8988T (cell line): ENCODE data around the gene ARHGEF7.
A peak's percentile ranks its signal among the peaks of the same experiment; 100 is the strongest.

Experiments used
- DNase-seq: peaks from one replicate; pipeline ENCODE4 v3.0.0; 2011

ARHGEF7 gene

DNA sequence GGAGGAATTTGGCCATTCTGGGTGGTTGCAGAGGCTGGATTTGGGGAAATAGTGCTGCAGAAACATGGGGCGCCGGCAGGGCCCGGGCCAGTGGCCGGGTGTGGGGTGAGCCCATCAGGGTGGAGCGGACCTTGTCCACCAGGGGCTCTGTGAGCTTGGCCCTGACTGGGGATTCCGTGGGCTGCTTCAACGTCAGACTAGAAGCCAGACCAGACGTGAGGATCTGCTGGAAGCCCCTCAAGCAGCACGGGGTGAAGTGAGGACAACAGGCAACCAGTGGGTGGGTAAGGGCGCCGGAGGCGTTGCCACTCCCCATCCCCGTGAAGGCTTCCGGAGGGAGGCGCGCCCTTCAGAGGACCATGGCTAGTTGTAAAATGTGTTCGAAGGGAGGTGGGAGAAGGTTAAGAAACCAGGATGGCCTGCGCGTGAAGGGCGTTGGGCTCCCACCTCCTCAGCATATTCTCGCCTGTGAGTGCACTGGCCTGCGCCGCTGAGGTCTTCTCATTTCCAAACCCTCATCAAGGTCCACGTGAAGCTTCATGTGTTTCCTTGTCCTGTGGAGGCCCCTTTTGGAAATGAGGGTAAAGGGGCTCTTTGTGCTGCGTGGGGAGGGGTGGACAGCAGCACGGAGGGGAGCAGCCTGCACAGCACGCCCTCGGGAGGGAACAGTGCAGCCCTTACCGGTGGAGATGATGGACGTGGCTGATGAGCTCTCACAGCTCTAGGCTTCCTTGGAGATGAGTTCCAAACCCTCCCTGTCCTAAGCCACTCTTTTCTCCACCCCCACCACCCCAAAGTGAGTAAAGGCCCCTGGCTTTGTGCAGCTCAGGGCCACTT, 213.7 kb downstream of the ARHGEF7 start:
- no peak for DNase-seq

DNA sequence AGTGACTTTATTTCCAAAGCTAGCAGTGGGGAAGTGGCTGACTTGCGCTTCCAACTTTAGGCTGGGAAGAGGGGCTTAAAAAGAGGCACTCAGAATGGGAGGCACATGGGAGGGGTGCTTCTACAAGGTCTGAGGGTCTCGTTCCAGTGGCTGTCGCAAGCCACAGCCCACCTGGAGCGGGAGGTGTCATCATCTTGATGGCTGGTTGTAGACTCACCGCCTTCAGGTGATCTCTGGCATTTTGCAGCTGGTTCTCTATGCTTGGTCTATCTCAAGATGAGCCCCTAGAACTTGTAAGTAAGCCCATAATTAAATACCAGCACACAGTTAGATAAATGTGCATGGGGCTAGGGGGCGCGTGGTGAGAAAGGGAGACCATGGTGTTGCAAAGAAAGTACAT, 214.5 kb downstream of the ARHGEF7 start:
- DNase-seq, result no peak

DNA sequence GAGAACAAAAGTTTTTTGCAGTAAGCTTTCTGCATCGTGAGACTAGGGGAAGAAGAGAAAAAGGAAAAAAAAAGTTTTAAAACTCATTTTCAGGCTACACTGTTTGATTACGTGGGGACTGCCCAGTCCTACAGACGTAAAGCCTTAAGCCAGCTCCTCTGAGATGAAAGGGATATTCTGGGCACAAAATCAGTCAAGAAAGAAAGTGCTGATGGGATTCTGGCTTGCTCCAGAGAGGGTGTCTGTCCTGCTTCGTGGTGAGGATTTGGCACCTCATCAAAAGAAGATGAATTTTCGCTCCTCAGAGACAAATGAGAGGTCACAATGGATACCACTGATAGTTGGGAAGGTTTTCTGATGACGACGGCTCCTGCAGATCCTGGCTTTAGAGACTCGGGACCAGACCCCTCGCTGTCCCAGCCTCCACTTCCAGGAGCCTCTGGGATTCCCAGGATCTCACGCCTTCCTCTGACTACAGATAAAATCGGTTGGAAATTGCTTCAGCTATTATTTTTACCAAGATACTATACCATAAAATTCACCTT, 215.0 kb downstream of the ARHGEF7 start:
- DNase-seq, result no peak

DNA sequence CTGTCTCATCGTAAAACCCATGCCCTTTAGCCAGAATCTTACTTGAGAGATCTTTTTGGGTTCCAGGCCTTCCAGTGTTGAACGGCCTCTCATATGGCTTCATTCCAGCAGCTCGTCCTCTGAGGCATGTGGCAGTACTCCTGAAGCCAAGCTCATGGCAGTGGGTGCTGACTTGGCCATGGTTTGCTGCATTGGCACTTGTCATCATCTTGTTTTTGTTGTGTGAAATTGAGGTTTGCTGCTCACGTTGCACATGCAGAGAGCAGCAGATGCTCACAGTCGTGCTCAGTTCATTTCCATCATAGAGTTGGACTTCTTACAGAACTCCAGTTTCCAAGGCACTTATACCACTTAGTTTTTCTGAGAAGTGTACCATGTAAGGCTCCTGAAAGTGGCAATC, 220.2 kb downstream of the ARHGEF7 start:
- no peak for DNase-seq

DNA sequence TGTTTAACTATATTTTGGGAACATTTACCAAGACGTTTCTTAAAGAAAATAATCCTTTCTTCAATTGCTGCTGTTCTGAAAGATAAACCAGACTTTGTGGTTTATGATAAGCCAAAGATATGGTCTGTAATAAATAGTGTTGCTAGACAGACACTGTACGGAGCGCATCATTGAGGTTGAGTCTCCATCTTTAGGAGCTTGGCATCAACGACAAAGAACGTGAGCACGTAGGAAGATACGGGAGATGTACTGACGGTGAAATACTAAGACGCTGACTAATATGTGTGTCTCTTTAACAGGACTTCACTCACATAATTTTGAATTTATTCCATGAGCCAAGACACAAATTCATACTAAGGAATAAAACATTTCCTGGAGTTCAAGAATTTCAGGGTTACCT, 221.6 kb downstream of the ARHGEF7 start:
- no peak for DNase-seq

DNA sequence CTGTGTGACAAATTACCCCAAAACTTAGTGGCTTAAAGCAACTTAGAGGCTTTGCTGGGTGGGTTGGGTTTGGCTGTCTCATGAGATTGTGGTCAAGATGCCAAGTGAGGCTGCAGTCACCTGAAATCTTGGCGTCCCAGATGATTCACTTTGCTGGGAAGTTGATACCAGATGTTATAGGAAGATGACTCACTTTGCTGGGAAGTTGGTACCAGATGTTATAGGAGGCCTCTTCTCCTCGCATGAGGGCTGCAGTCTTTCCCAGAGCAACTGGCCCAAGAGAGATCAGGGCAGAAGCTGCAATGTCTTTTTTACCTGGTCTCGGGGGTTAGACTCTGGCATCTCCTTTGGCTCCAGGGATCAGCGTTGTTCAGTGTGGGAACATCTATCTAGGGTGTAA, 222.1 kb downstream of the ARHGEF7 start:
- peak; percentile 49 for DNase-seq

DNA sequence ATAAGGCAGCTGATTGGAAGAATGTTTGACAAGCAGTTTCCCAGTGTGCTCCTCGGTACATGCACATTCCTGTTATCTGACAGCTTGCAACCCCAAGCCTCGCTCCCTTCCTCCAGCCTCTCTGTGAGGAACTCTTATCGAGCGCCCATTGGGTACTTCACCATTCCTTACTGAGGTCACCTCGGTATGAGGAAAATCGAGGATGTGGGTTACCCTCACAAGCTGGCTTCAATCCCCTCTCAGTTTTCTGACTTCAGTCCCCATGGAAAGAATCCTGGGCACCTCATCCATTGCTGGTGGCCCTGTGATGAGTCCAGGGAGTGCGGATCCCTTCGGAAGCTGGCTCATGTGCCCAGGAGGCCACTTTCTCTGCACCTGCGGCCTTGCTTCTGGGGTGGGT, 222.6 kb downstream of the ARHGEF7 start:
- no peak for DNase-seq

DNA sequence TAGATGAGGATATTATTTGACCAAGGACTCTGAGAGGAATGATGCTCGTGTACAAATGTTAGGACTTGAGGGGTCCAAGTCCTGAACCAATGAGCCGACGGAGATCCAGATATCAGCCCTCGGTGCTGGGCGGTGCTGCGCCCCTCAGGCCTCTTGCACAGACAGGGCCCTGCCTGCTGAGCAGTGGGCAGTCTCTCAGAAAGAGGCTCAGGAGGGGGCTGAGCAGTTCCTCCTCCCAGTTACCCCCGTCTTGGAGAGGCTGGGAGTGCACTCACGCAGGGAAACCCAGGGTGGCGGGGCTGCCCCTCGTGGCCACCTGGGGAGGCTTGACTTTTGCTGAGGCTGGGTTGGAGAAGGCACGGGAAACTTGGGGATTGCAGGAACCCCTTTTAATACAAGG, 223.7 kb downstream of the ARHGEF7 start:
- no peak for DNase-seq

DNA sequence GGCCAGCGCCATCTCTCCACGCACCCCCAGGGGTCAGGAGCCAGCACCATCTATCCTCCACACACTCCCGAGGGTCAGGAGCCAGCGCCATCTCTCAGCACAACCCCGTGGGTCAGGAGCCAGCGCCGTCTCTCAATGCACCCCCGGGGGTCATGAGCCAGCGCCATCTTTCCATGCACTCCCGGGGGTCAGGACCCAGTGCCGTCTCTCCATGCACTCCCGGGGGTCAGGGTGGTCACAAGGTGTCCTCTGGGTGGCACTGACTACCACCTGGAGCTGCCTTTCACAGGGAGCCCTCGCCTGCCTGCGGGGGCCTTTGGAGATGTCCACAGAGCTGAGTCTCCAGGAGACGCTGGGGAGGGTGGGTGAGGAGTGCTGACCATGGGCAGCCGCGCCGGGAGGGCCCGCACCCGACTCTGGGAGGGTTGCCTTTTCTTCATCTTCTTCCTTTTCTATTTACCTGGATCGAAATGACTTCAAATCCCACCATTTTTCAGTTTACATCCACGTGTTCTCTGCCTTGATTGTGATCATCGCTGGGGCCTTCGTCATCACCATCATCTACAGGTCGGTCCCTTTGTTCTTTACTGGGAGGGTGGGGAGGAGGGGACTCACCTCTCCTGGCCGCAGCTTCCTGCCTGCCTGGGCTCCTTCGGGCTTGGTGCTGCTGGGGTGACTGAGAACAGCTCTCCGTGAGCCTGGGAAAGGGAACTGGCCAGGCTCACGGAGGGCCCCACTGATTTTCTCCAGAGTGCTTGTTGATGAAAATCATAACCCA, 224.4 kb downstream of the ARHGEF7 start:
- no peak for DNase-seq

DNA sequence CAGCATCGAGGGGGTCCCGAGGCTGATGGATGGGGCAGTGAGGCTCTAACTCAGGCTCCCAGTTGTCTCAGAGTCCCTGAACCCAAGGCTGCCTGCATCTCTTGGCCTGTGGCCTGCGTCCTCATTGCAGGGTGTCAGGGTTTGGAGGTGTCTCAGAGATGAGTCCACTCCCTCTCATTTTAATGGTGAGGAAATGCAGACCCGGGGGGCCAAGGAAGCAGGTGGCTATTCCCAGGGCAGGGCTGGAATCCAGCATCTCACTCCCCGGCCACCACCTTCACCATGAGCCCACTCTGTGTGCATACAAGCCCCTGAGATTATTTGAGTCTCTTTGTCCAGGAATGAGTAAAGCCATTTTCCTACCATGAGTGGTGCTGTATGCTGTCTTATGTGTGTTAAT, 226.8 kb downstream of the ARHGEF7 start:
- DNase-seq, result no peak

DNA sequence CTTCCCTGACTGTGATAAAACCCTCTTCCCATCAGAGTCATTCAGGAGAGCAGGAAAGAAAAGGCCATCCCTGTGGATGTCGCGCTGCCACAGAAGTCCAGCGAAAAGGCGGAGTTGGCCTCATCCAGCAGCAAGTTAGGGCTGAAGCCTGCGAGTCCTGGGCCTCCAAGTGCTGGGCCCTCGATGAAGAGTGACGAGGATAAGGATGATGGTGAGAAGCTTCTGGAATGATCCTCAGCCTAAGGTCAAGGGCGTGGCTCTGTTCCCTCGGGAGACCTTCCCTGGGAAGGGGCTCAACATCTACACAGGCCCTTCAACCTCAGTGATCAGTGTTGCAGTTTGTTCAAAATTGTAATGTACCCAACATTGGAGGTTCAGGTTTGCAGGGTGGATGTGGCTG, 227.6 kb downstream of the ARHGEF7 start:
- no peak for DNase-seq

DNA sequence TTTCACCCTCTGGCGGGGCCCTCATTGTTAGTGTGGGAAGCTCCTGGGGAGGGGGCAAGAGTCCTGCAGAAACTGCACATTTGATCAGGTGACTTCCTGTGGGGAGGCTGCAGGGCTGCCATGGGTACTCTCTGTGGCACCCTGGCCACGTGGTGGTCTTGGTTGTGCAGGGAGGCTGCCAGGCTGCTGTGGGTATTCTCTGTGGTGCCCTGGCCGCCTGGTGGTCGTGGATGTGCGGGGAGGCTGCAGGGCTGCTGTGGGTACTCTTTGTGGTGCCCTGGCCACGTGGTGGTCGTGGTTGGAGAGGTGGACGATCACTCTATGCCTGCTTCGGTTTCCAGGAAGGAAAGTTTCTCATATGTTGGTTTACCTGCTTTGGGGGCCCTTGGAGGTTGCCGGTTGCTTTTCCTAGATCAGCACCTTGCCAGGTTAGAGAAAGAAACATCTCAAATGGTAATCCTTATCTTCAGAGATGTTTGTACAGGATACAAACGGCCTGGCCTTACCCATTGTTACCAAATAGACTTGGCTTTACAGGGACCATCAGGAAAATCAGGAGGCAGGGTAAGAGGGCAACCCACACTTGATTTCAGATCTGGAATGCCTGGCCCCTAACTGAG, 228.2 kb downstream of the ARHGEF7 start:
- no peak for DNase-seq

DNA sequence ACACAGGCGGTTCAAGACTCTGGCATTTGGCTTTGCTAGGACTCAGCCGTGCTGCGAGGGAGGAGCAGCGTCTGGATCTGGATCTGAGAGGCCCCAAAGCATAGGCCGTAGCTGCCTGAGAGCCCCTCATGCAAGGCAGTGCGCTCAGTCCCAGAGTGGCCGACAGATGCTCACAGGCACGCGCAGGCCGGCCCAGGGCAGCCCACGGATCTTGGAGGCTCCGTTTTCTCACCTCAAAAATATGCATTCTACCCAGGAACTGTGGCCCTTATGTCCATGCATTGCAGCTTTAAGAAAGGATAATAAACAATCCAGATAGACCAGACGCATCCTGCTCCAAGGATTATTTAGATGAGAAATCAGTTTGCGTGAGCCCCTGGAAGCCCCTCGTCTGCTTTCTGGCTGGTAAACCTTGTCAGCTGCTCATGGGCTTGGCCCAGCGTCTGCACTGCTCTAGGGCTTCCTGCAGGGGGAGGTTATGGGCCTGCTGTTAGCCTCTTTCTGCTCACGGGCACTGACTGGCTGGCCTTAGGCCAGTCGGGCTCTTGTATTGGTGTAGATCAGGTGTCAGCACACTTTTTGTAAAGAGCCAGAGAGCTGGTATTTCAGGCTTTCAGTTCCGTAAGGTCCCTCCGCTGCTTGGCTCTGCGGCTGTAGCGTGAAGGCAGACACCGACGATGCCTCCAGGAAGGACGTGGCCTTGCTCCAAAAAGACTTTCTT, 229.5 kb downstream of the ARHGEF7 start:
- no peak for DNase-seq

DNA sequence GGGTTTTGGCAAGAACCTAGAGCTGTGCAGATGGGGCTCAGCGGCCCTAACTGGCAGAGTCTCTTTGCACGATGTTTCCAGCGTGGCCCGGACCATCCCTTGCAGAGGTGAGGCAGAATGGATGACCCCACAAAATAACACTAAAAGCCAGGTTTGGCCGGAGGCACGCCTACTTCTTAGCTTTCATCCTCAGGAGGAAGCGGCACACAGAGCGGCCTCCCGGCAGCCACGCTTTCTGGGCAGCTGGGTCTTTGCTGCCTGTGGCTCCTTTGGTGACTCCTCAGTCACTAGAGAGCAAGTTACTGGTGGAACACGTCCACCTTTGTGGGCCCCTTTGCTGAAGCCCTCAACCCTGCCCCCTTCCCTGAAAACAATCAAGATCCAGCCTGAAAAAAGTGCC, 230.6 kb downstream of the ARHGEF7 start:
- DNase-seq, result no peak

DNA sequence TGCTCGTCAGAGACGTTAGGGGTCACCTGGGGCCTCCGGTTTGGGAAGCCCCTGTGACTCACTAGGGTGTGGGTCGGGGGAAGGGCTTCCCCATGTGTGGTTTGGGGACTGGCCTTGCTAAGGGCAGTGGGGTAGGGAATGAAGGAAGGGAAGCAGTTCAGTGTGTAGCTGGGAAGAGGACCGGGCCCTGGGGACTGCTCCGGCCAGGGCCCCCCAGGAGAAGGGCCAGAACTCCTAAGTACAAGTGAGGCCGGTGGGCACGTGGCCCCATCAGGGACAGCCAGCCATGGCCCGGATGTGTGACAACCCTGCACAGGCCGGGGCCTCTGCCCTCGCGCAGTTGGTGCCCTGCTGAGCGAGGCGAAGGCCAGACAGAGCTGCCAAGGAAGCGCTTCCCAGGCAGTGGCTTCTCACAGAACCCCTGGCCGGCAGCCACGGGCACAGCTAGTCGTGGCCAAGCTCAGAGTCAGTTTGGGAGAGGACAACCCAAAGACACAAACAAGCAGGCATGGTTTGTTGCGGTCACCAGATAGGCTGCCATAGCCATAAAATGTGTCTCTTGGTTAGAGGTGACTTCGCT, 231.1 kb downstream of the ARHGEF7 start:
- no peak for DNase-seq

DNA sequence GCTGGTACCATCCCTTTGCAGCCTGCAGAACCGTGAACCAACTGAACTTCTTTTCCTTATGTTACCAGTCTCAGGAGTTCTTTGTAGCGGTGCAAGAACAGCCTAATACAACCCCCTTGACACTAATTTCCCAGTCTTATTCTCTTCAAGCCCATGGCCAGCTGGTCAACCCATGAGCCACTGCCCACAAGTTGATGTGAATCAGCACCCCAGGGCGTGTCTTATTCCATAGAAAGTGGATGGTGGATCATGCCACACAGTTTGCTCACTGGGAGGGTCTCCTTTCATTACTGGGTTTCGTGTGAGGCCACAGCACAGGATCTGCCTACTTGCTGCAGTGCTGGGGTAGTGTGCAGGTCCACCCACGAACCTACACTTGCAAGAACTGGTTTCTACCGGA, 232.3 kb downstream of the ARHGEF7 start:
- no peak for DNase-seq

DNA sequence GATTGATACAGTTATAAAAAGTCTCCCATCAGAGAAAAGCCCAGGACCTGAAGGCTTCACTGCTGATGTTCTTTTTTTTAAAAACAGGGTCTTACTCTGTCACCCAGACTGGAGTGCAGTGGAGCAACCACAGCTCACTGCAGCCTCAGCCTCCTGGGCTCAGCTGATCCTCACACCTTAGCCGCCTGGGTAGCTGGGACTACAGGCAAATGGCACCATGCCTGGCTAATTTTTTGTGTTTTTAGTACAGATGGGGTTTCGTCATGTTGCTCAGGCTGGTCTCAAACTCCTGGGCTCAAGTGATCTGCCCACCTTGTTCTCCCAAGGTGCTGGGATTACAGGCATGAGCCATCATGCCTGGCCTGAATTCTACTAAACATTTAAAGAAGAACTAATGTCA, 238.4 kb downstream of the ARHGEF7 start:
- DNase-seq, result no peak

DNA sequence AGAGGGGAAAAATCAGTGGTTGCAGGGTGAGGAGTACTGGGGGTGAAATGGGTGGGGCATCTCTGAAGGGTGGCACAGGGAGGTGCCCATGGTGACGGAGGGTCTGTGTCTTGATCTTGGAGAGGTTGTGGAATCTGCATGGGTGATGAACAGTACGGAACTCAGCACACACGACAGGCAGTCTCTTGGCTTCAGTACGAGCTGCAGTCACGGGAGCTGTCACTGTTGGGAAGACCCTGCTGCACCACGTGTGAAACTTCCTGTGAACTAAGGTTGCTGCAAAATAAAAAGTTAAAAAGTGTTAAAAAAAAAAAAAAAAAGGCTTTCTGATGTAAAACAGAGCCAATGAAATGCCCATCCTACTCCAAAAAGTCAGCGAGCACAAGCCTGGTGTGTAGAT, 239.7 kb downstream of the ARHGEF7 start:
- DNase-seq, result no peak
